Ascending aorta (tissue), 2 donors: ENCODE data around the gene RHOXF2B. TPM values are rescaled to one million over a fixed set of nuclear protein-coding genes. Genes with fewer than 3 reads are reported as not detected.
"Not testable (repeated sequence)": the region's sequence is repeated elsewhere in the genome, so short reads cannot be mapped to it uniquely, and the experiment has no call there.

ENCODE experiments used
- DNase-seq, 2 donors: peaks; one replicate each; pipeline ENCODE4 v3.0.0-alpha.2; 2019; ENCODE audit warnings: low spot score in 2 of 2
- H3K27ac ChIP-seq, 2 donors: fragments of 200-600 bp; sonication (generic); one replicate each; pipeline ENCODE4 v1.5.1; 2016 to 2017; ENCODE audit warnings: mild to moderate bottlenecking in 1 of 2
- H3K27me3 ChIP-seq: fragments of 200-600 bp; sonication (generic); one replicate; pipeline ENCODE4 v1.5.1; 2017
- H3K36me3 ChIP-seq, 2 donors: fragments of 200-600 bp; sonication (generic); one replicate each; pipeline ENCODE4 v1.5.1; 2016
- H3K4me1 ChIP-seq, 2 donors: fragments of 200-600 bp; sonication (generic); one replicate each; pipeline ENCODE4 v1.5.1; 2016 to 2017; ENCODE audit warnings: mild to moderate bottlenecking in 1 of 2
- H3K4me3 ChIP-seq, 2 donors: fragments of 200-600 bp; sonication (generic); one replicate each; pipeline ENCODE4 v1.5.1; 2016 to 2017; ENCODE audit warnings: mild to moderate bottlenecking in 1 of 2
- H3K9me3 ChIP-seq, 2 donors: fragments of 200-600 bp; sonication (generic); one replicate each; pipeline ENCODE4 v1.5.1; 2016
- intact Hi-C: fragments of 100-400 bp; cut with DNase I; formaldehyde crosslinking; loops from one replicate; pipeline ENCODE4 v1.15.1; 2023
- total RNA-seq: library from RNA; depleted of rRNA; stranded (reverse); fragments of >200 nt; gene quantifications from one replicate; pipeline ENCODE4 v1.1.0, GENCODE V29; 2016
- TF ChIP-seq, protein P1 (sequence below), 3 experiments: fragments of 200-600 bp in 2 of 3; fragments of 450-650 bp in 1 of 3; sonication (generic) in 2 of 3; IDR thresholded peaks; one replicate each; pipeline ENCODE4 v1.5.1; 2016 to 2019; ENCODE audit warnings: antibody characterized with exemption in 3 of 3, mild to moderate bottlenecking in 1 of 3, moderate library complexity in 1 of 3

Gene RHOXF2B
- total RNA-seq, 1 donor from 2014 or later, result not detected

DNA sequence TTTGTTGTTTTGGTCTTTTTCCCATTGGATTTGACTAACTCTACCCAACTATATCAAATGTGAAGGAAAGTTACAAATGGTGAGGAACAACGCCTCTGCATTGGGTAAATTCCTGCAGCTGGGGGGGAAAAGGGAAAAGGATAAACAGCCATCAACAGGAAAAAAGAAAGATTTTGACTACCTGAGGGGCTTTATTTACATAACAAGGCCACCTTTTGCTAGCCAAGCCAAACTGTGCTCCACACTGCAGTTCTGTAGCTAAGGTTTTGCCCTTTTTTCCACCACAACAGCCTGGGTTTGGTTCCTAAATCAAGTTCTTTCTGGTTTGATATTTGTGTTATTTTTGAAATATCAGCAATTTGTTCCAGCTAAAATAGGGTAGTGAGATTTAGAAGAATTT is 40.8 kb downstream of the RHOXF2B start:
- no peaks in the 10 kb centered on the region for H3K9me3 ChIP-seq
- no peaks in the 10 kb centered on the region for H3K36me3 ChIP-seq
- intact Hi-C loops, result no loop called here
- DNase-seq, result no peak
- no peak overlapping the region for H3K27ac ChIP-seq
- no peak overlapping the region for H3K4me3 ChIP-seq
- H3K27me3 ChIP-seq, result no peaks in the 10 kb centered on the region
- TF ChIP-seq, protein P1, sequence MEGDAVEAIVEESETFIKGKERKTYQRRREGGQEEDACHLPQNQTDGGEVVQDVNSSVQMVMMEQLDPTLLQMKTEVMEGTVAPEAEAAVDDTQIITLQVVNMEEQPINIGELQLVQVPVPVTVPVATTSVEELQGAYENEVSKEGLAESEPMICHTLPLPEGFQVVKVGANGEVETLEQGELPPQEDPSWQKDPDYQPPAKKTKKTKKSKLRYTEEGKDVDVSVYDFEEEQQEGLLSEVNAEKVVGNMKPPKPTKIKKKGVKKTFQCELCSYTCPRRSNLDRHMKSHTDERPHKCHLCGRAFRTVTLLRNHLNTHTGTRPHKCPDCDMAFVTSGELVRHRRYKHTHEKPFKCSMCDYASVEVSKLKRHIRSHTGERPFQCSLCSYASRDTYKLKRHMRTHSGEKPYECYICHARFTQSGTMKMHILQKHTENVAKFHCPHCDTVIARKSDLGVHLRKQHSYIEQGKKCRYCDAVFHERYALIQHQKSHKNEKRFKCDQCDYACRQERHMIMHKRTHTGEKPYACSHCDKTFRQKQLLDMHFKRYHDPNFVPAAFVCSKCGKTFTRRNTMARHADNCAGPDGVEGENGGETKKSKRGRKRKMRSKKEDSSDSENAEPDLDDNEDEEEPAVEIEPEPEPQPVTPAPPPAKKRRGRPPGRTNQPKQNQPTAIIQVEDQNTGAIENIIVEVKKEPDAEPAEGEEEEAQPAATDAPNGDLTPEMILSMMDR (IDR thresholded peaks at IDR 0.05), result no peak
- H3K4me1 ChIP-seq, result no peaks in the 10 kb centered on the region

GRCh38 chrX:120035522-120036309 is 41.8 kb downstream of the RHOXF2B start:
- H3K27me3 ChIP-seq, H3K36me3 ChIP-seq, H3K4me1 ChIP-seq, H3K27ac ChIP-seq, H3K9me3 ChIP-seq, DNase-seq, H3K4me3 ChIP-seq, intact Hi-C loops: not testable (repeated sequence)

DNA sequence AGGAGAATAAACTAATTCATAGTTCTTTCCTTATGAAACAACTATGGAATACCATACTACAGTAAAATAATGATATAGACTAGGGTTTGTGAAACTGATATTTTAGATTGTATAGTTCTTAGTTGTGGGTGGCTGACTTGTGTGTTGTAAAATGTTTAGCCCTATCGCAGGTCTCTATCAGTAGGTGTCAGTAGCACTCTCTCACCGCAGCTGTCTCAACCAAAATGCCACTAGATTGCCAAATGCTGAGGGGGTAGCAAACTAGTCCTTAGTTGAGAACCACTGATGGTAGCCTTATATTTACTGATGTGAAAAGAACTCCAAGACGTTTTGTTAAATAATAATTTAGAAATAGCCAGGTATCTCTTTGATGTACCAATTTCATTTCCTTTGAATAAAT is 48.1 kb downstream of the RHOXF2B start:
- no peak for DNase-seq
- Histone ChIP-seq H3K4me3 (no peak overlapping the region), H3K9me3 (no peaks in the 10 kb centered on the region), H3K4me1 (no peaks in the 10 kb centered on the region), H3K27ac (no peak overlapping the region), H3K27me3 (no peaks in the 10 kb centered on the region), H3K36me3 (no peaks in the 10 kb centered on the region)
- TF ChIP-seq, protein P1 (IDR thresholded peaks at IDR 0.05), result no peak
- intact Hi-C loops, result no loop called here

GRCh38 chrX:120023259-120023658 is 54.2 kb downstream of the RHOXF2B start:
- TF ChIP-seq, protein P1 (IDR thresholded peaks at IDR 0.05), result no peak
- H3K4me3 ChIP-seq, result no peak overlapping the region
- H3K27ac ChIP-seq, result no peak overlapping the region
- no peaks in the 10 kb centered on the region for H3K9me3 ChIP-seq
- DNase-seq, result no peak
- H3K4me1 ChIP-seq, result no peaks in the 10 kb centered on the region
- no peaks in the 10 kb centered on the region for H3K27me3 ChIP-seq
- intact Hi-C loops, result no loop called here
- no peaks in the 10 kb centered on the region for H3K36me3 ChIP-seq

DNA sequence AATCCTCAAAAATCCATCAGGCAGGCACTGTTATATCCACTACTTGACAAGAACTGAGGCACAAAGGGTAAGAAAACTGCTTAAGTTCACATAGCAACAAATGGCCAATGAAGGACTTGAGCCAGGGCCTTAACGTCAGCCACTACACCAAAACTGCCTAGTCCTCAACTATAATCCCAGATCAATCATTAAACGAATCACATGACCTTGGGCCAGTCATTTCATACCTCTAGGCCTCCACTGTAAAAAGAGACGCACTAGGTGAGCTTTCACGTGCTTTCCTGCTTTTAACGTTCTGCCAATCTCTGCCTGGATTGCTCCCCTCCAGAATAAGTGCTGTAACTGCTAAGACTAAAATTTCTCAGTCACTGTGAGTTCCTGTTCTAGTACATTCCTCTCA is 54.7 kb downstream of the RHOXF2B start:
- no peaks in the 10 kb centered on the region for H3K4me1 ChIP-seq
- no peak overlapping the region for H3K4me3 ChIP-seq
- TF ChIP-seq, protein P1 (IDR thresholded peaks at IDR 0.05), result no peak
- no peaks in the 10 kb centered on the region for H3K27me3 ChIP-seq
- intact Hi-C loops, result no loop called here
- H3K9me3 ChIP-seq, result no peaks in the 10 kb centered on the region
- H3K27ac ChIP-seq, result no peak overlapping the region
- no peaks in the 10 kb centered on the region for H3K36me3 ChIP-seq
- DNase-seq, result no peak

Other genes starting within 250 kb of the RHOXF2B start
- gene UPF3B, start 224.7 kb downstream of the RHOXF2B start, total RNA-seq, result not detected
- gene RNF113A, start 206.0 kb downstream of the RHOXF2B start, total RNA-seq, result 8.8 TPM
- 24.5 TPM for gene NDUFA1, start 205.9 kb downstream of the RHOXF2B start, total RNA-seq
- gene AKAP14, start 181.8 kb downstream of the RHOXF2B start, total RNA-seq, result not detected
- gene NKAP, start 133.9 kb downstream of the RHOXF2B start, total RNA-seq, result 1.2 TPM
- not detected for gene RHOXF1, start 38.2 kb upstream of the RHOXF2B start, total RNA-seq
- not detected for gene RHOXF2, start 80.9 kb upstream of the RHOXF2B start, total RNA-seq
- 3.6 TPM for gene ZBTB33, start 173.1 kb upstream of the RHOXF2B start, total RNA-seq
- gene TMEM255A, start 233.8 kb upstream of the RHOXF2B start, total RNA-seq, result not detected